Measurements from ENCODE around the gene LAG3.

Gene LAG3

DNA sequence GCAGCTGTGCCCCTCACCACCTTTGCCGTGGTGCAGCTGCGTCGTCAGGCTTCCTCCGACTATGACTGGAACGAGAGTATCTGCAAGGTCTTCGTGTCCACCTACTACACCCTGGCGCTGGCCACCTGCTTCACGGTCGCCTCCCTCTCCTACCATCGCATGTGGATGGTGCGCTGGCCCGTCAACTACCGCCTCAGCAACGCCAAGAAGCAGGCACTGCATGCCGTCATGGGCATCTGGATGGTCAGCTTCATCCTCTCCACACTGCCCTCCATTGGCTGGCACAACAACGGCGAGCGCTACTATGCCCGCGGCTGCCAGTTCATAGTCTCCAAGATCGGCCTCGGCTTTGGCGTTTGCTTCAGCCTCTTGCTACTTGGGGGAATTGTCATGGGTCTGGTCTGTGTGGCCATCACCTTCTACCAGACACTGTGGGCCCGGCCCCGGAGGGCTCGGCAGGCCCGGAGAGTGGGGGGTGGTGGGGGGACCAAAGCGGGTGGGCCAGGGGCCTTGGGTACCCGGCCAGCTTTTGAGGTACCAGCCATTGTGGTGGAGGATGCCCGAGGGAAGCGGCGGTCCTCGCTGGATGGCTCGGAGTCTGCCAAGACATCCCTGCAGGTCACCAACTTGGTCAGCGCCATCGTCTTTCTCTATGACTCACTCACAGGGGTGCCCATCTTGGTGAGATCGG, 51.9 kb downstream of the LAG3 start:
- DNase-seq: no peak

GRCh38 chr12:6824901-6825381, 52.6 kb downstream of the LAG3 start:
- no peak for DNase-seq

DNA sequence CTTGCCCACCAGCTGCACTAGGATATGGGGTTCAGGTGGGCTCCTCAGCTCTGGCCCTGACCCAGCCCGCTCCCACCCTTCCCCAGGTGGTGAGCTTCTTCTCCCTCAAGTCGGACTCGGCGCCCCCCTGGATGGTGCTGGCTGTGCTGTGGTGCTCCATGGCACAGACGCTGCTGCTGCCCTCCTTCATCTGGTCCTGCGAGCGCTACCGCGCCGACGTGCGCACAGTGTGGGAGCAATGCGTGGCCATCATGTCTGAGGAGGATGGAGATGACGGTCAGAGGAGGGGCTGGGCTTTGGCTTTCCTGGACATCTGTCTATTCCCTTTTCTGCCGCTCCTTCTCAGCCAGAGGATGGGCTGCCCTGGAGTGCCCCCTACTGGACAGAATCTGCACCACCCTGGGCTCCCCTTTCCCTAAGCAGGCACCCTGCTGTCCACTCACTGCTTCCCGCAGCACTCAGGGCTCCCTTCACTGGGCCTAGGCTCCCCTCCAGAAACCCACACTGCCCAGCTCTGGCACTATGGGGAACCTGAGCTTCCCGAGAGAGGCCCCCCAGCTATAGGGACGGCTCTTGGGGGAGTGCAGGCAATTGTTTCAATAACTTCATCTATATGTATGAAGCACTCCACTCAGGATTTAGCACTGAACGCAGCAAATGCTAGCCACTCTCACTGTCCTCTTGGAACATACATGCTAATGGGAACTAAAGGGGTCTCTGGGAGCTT, 53.2 kb downstream of the LAG3 start:
- peak; percentile 96 for DNase-seq

DNA sequence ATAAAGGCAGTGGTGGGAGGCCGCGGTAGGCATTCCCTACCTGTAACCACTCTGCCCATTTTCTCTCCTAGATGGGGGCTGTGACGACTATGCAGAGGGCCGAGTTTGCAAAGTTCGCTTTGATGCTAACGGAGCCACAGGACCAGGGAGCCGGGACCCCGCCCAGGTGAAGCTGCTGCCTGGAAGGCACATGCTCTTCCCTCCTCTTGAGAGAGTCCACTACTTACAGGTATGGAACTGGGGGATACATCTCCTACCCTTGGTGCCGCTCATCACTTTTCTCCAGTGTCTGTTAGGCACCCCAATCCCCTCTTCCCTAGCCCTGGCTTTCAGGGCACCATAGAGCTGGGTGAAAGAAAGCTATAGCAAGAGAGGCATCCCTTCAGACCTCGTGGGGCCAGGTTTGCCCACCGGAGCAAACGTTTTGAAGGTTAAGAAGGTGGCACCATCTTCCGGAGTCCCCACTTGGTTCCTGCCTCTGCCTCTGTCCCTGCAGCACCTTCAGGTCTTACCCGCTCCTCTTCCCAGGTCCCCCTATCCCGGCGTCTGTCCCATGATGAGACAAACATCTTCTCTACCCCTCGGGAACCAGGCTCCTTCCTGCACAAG, 53.9 kb downstream of the LAG3 start:
- no peak for DNase-seq

- DNase-seq: no peak
Observed at GRCh38 chr12:6826734-6827436, 54.6 kb downstream of the LAG3 start.

DNA sequence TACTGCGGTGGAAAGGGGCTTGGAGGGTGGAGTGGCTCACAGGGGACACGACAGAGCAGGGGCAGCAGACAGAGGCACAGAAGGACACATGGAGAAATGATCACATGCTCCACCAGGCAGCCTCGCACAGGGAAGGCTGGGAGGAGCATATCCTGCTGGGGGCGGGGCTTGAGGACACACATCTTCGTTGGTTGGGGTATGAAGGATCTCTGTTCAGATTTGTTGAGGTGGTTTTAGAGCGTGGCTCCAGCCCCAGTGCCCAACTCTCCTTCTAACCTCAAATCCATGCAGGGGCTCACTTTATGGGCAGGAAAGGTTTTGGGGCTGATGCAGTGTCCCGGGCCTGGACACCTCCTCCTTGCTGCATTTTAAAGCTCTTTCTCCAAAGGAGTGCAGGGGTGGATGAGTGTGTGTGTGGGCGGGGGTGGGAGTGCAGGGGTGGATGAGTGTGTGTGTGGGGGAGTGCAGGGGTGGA, 55.2 kb downstream of the LAG3 start:
- peak; percentile 72 for DNase-seq

Data from activated CD8-positive, alpha-beta memory T cell treated with anti-CD3 and anti-CD28 coated beads, Interleukin-2, amount 50 U/mL, for 48 hours (primary cell).